HEK293 (cell line): ENCODE data around the gene IL17REL.
A peak's percentile ranks its signal among the peaks of the same experiment; 100 is the strongest.

ENCODE experiments used
- CTCF ChIA-PET: fragments of 350-600 bp; formaldehyde crosslinking; extraction: SDS; loops from one replicate; lab custom pipeline; 2021; ENCODE audit warnings: antibody characterized with exemption; lab: Yijun Ruan, JAX
- POLR2A ChIA-PET: fragments of 300-600 bp; formaldehyde crosslinking; extraction: SDS; loops from one replicate; lab custom pipeline; 2020; ENCODE audit warnings: antibody characterized with exemption, inconsistent platforms; lab: Yijun Ruan, JAX
- H3K27ac ChIP-seq: fragments of 200-500 bp; sonication (Bioruptor generic); 2 replicates; pipeline ENCODE4 v1.5.1; 2014; ENCODE audit warnings: low read depth, low read length, control low read depth, inconsistent platforms; ENCODE audit errors: extremely low read depth
- H3K36me3 ChIP-seq, 2 experiments: fragments of 200-500 bp in 1 of 2; sonication (Bioruptor generic) in 1 of 2; 1 replicate in 1 of 2; 2 replicates in 1 of 2; pipeline ENCODE4 v1.5.1; 2014 to 2017; ENCODE audit warnings: inconsistent platforms in 2 of 2, low read length in 2 of 2; ENCODE audit not compliant: control insufficient read depth in 2 of 2, insufficient read depth in 1 of 2
- H3K4me1 ChIP-seq: fragments of 200-500 bp; sonication (Bioruptor generic); 2 replicates; pipeline ENCODE4 v1.5.1; 2014; ENCODE audit warnings: mild to moderate bottlenecking, low read length, inconsistent platforms; ENCODE audit not compliant: control insufficient read depth, insufficient read depth
- H3K4me3 ChIP-seq: 2 replicates; pipeline ENCODE4 v1.5.1; 2011; ENCODE audit warnings: low read depth, mild to moderate bottlenecking, control low read depth, low read length, moderate library complexity
- H3K9me3 ChIP-seq: fragments of 200-500 bp; sonication (Bioruptor generic); 2 replicates; pipeline ENCODE4 v1.5.1; 2014; ENCODE audit warnings: low read depth, low read length, inconsistent platforms; ENCODE audit not compliant: control insufficient read depth, insufficient read depth
- GLI2 ChIP-seq: fragments of 450-650 bp; formaldehyde crosslinking; IDR thresholded peaks from 2 replicates; pipeline ENCODE4; 2017; ENCODE audit warnings: missing biosample characterization, missing genetic modification characterization, low read depth, borderline replicate concordance
- HOXC10 ChIP-seq: sonication (generic); formaldehyde crosslinking; IDR thresholded peaks from 2 replicates; pipeline ENCODE4 v1.8.1; 2023; ENCODE audit warnings: mild to moderate bottlenecking, missing genetic modification reagents
- HOXD13 ChIP-seq: sonication (generic); formaldehyde crosslinking; IDR thresholded peaks from 2 replicates; pipeline ENCODE4 v1.8.0; 2022; ENCODE audit warnings: missing genetic modification reagents, borderline replicate concordance
- PATZ1 ChIP-seq: fragments of 450-650 bp; formaldehyde crosslinking; IDR thresholded peaks from 2 replicates; pipeline ENCODE4 v1.5.1; 2016; ENCODE audit warnings: missing biosample characterization, missing genetic modification characterization
- SALL2 ChIP-seq: fragments of 450-650 bp; formaldehyde crosslinking; IDR thresholded peaks from 2 replicates; pipeline ENCODE4 v1.5.0; 2017; ENCODE audit warnings: missing biosample characterization, mild to moderate bottlenecking, missing genetic modification characterization, borderline replicate concordance
- SCRT2 ChIP-seq: fragments of 450-650 bp; formaldehyde crosslinking; IDR thresholded peaks from 2 replicates; pipeline ENCODE4 v1.5.1; 2016; ENCODE audit warnings: missing biosample characterization, missing genetic modification characterization
- WT1 ChIP-seq: fragments of 450-650 bp; formaldehyde crosslinking; IDR thresholded peaks from 2 replicates; pipeline ENCODE4 v1.5.1; 2016; ENCODE audit warnings: missing biosample characterization, missing genetic modification characterization
- ZBTB44 ChIP-seq: fragments of 450-650 bp; IDR thresholded peaks from 2 replicates; pipeline ENCODE4 v1.5.1; 2018; ENCODE audit warnings: missing biosample characterization, mild to moderate bottlenecking, missing genetic modification characterization
- ZNF121 ChIP-seq: fragments of 450-650 bp; formaldehyde crosslinking; IDR thresholded peaks from 2 replicates; pipeline ENCODE4 v1.5.1; 2016; ENCODE audit warnings: missing biosample characterization, missing genetic modification characterization
- ZNF169 ChIP-seq: fragments of 450-650 bp; formaldehyde crosslinking; IDR thresholded peaks from 2 replicates; pipeline ENCODE4 v1.5.1; 2016; ENCODE audit warnings: missing biosample characterization, missing genetic modification characterization
- ZNF184 ChIP-seq: fragments of 450-650 bp; IDR thresholded peaks from 2 replicates; pipeline ENCODE4 v1.5.1; 2018; ENCODE audit warnings: missing biosample characterization, mild to moderate bottlenecking, missing genetic modification characterization
- ZNF202 ChIP-seq: fragments of 450-650 bp; formaldehyde crosslinking; IDR thresholded peaks from 2 replicates; pipeline ENCODE4 v1.5.1; 2016; ENCODE audit warnings: missing biosample characterization, missing genetic modification characterization, borderline replicate concordance
- ZNF211 ChIP-seq: fragments of 450-650 bp; formaldehyde crosslinking; IDR thresholded peaks from 2 replicates; pipeline ENCODE4 v1.5.1; 2016; ENCODE audit warnings: low read depth, missing biosample characterization, missing genetic modification characterization
- ZNF266 ChIP-seq: fragments of 450-650 bp; formaldehyde crosslinking; IDR thresholded peaks from 2 replicates; pipeline ENCODE4 v1.5.1; 2016; ENCODE audit warnings: missing biosample characterization, missing genetic modification characterization, low read depth
- ZNF560 ChIP-seq: fragments of 450-650 bp; formaldehyde crosslinking; IDR thresholded peaks from 2 replicates; pipeline ENCODE4 v1.5.1; 2017; ENCODE audit warnings: missing biosample characterization, missing genetic modification characterization, borderline replicate concordance
- ZNF571 ChIP-seq: fragments of 450-650 bp; formaldehyde crosslinking; IDR thresholded peaks from 2 replicates; pipeline ENCODE4 v1.5.0; 2017; ENCODE audit warnings: missing biosample characterization, missing genetic modification characterization
- ZNF629 ChIP-seq: fragments of 450-650 bp; formaldehyde crosslinking; IDR thresholded peaks from 2 replicates; pipeline ENCODE4 v1.5.1; 2017; ENCODE audit warnings: missing biosample characterization, missing genetic modification characterization
- ZNF660 ChIP-seq: fragments of 450-650 bp; IDR thresholded peaks from 2 replicates; pipeline ENCODE4 v1.5.1; 2018; ENCODE audit warnings: missing biosample characterization, mild to moderate bottlenecking, missing genetic modification characterization
- ZNF707 ChIP-seq: fragments of 450-650 bp; formaldehyde crosslinking; IDR thresholded peaks from 2 replicates; pipeline ENCODE4 v1.5.1; 2016; ENCODE audit warnings: missing biosample characterization, missing genetic modification characterization
- ZNF792 ChIP-seq: fragments of 450-650 bp; formaldehyde crosslinking; IDR thresholded peaks from 2 replicates; pipeline ENCODE4 v1.5.1; 2016; ENCODE audit warnings: missing biosample characterization, missing genetic modification characterization
- ZNF843 ChIP-seq: fragments of 450-650 bp; formaldehyde crosslinking; IDR thresholded peaks from 2 replicates; pipeline ENCODE4 v1.5.1; 2016; ENCODE audit warnings: missing biosample characterization, missing genetic modification characterization
- ZSCAN16 ChIP-seq: fragments of 450-650 bp; formaldehyde crosslinking; IDR thresholded peaks from 2 replicates; pipeline ENCODE4 v1.5.1; 2016; ENCODE audit warnings: missing biosample characterization, missing genetic modification characterization
- ZSCAN30 ChIP-seq: fragments of 450-650 bp; IDR thresholded peaks from 2 replicates; pipeline ENCODE4 v1.5.1; 2018; ENCODE audit warnings: missing biosample characterization, mild to moderate bottlenecking, missing genetic modification characterization, moderate library complexity
- TF ChIP-seq, protein P1 (sequence below): fragments of 450-650 bp; formaldehyde crosslinking; conservative IDR thresholded peaks from 2 replicates; pipeline ENCODE4 v1.5.1; 2016; ENCODE audit warnings: low read depth, missing biosample characterization, missing genetic modification characterization

Gene IL17REL

DNA sequence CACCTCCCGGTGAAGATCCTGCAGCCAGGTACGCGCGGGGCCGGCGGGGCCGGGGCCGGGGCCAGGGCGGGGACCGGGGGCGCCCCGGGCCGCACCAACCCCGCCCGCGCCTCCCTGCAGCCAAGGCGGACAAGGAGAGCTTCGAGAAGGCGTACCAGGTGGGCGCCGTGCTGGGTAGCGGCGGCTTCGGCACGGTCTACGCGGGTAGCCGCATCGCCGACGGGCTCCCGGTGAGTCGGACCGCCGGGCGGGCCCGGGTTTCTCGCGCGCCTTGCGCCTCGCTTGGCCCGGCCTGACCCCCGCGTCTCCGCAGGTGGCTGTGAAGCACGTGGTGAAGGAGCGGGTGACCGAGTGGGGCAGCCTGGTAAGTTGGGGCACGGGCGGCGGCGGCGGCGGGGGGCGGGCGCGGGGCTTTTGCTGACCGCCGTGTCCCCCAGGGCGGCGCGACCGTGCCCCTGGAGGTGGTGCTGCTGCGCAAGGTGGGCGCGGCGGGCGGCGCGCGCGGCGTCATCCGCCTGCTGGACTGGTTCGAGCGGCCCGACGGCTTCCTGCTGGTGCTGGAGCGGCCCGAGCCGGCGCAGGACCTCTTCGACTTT is 51.5 kb downstream of the IL17REL start:
- TF ChIP-seq ZNF169 (tag by site-specific recombination): no peak
- no peak for TF ChIP-seq ZNF211
- 0 out of 2 replicates have a peak, but pooled peaks have one; percentile 15 for TF ChIP-seq HOXC10 (CRISPR knock-in tag)
- TF ChIP-seq ZNF843 (tag by site-specific recombination): no peak
- TF ChIP-seq ZNF571 (tag by site-specific recombination): no peak
- TF ChIP-seq ZNF202 (tag by site-specific recombination): no peak
- TF ChIP-seq, all 188 proteins: peak for 1
- peak overlapping the region; percentile 83 for H3K4me3 ChIP-seq
- peak overlapping the region; percentile 99 for H3K27ac ChIP-seq
- ChIA-PET CTCF (interaction anchor here (1.1 kb wide), 1 partner anchor 69 kb away, joined by 4 read pairs; no protein-coding TSS in a partner anchor), POLR2A (interaction anchor here (1.0 to 3.3 kb wide), 6 partner anchors 8 to 81 kb away, joined by 3 to 26 read pairs (median 4); no protein-coding TSS in a partner anchor)
- peaks cover 10 to 39% of the 10 kb centered on the region in 2 experiments for H3K36me3 ChIP-seq
- H3K4me1 ChIP-seq: peaks cover 12% of the 10 kb centered on the region
- no peaks in the 10 kb centered on the region for H3K9me3 ChIP-seq

DNA sequence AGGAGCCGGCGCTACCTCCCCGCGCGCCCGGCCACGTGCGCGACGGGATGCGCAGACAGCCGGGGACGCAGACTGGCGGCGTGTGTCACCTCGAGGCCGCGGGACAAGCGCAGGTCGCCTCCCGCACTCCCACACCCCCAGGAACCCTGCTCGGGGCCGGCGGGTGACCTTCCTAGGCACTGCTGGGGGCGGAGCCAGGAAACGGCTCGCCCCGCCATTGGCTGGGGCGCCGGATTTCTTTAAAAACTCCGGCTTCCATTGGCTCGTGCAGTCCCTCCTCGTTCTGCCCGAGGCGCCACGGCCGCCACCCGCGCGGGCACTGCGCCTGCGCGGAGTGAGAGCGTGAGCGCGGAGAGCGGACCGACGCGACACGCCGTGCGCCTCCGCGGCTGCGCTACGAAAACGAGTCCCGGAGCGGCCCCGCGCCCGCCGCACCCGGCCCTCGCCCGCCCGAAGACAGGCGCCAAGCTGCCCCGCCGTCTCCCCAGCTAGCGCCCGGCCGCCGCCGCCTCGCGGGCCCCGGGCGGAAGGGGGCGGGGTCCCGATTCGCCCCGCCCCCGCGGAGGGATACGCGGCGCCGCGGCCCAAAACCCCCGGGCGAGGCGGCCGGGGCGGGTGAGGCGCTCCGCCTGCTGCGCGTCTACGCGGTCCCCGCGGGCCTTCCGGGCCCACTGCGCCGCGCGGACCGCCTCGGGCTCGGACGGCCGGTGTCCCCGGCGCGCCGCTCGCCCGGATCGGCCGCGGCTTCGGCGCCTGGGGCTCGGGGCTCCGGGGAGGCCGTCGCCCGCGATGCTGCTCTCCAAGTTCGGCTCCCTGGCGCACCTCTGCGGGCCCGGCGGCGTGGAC is 52.2 kb downstream of the IL17REL start, which contains the start of gene PIM3:
PIM3 (plus strand) TSS at position 614 of the 846 bp plus-strand sequence; CDS start at position 790, 176 bp downstream.
- Histone ChIP-seq H3K36me3 (peaks cover 10 to 38% of the 10 kb centered on the region in 2 experiments), H3K4me1 (peaks cover 12% of the 10 kb centered on the region), H3K4me3 (peak within 1 kb of the TSS; percentile 83), H3K27ac (peak within 1 kb of the TSS; percentile 99), H3K9me3 (no peaks in the 10 kb centered on the region)
- ChIA-PET CTCF (interaction anchor here (1.2 kb wide), 1 partner anchor 30 kb away, joined by 3 read pairs; no protein-coding TSS in a partner anchor), POLR2A (interaction anchor here (1.0 to 3.3 kb wide), 7 partner anchors 8 to 70 kb away, joined by 3 to 26 read pairs (median 5); no protein-coding TSS in a partner anchor)
- TF ChIP-seq ZSCAN30 (tag by site-specific recombination) (0 out of 2 replicates have a peak, but pooled peaks have one; percentile 46), GLI2 (no peak), ZNF560 (no peak), PATZ1 (tag by site-specific recombination) (peak; percentile 88), ZBTB44 (no peak), ZNF707 (tag by site-specific recombination) (no peak), ZNF184 (tag by site-specific recombination) (no peak), ZNF266 (tag by site-specific recombination) (no peak), ZSCAN16 (tag by site-specific recombination) (no peak), ZNF629 (no peak), SCRT2 (no peak), ZNF792 (tag by site-specific recombination) (no peak), ZNF121 (tag by site-specific recombination) (peak; percentile 52; the same call in 1 of the 2 replicates), WT1 (tag by site-specific recombination) (0 out of 2 replicates have a peak, but pooled peaks have one; percentile 6), HOXD13 (CRISPR knock-in tag) (no peak), ZNF660 (tag by site-specific recombination) (peak; percentile 31; the same call in 1 of the 2 replicates), SALL2 (tag by site-specific recombination) (no peak)
- TF ChIP-seq, protein P1, sequence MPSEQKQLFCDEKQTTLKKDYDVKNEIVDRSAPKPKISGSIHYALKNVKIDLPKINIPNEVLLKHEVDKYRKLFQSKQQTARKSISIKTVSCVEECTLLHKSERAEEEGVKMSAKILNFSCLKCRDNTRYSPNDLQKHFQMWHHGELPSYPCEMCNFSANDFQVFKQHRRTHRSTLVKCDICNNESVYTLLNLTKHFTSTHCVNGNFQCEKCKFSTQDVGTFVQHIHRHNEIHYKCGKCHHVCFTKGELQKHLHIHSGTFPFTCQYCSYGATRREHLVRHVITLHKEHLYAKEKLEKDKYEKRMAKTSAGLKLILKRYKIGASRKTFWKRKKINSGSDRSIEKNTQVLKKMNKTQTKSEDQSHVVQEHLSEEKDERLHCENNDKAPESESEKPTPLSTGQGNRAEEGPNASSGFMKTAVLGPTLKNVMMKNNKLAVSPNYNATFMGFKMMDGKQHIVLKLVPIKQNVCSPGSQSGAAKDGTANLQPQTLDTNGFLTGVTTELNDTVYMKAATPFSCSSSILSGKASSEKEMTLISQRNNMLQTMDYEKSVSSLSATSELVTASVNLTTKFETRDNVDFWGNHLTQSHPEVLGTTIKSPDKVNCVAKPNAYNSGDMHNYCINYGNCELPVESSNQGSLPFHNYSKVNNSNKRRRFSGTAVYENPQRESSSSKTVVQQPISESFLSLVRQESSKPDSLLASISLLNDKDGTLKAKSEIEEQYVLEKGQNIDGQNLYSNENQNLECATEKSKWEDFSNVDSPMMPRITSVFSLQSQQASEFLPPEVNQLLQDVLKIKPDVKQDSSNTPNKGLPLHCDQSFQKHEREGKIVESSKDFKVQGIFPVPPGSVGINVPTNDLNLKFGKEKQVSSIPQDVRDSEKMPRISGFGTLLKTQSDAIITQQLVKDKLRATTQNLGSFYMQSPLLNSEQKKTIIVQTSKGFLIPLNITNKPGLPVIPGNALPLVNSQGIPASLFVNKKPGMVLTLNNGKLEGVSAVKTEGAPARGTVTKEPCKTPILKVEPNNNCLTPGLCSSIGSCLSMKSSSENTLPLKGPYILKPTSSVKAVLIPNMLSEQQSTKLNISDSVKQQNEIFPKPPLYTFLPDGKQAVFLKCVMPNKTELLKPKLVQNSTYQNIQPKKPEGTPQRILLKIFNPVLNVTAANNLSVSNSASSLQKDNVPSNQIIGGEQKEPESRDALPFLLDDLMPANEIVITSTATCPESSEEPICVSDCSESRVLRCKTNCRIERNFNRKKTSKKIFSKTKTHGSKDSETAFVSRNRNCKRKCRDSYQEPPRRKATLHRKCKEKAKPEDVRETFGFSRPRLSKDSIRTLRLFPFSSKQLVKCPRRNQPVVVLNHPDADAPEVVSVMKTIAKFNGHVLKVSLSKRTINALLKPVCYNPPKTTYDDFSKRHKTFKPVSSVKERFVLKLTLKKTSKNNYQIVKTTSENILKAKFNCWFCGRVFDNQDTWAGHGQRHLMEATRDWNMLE (tag by site-specific recombination): no peak
